Endodermal cell (in vitro differentiated cells): Measurements from ENCODE around the gene BTBD19. TPM values are rescaled to one million over a fixed set of nuclear protein-coding genes. Genes with fewer than 3 reads are reported as not detected.

Experiments used
- DNase-seq: peaks from one replicate; pipeline ENCODE4 v3.0.0-alpha.2; 2017
- H3K27ac ChIP-seq: 2 replicates; pipeline ENCODE4 v1.5.1; 2013; ENCODE audit warnings: mild to moderate bottlenecking, low read depth, low read length, moderate library complexity
- H3K27me3 ChIP-seq: 2 replicates; pipeline ENCODE4 v1.6.1; 2013; ENCODE audit warnings: mild to moderate bottlenecking, low read length, moderate library complexity; ENCODE audit not compliant: insufficient read depth, control insufficient read depth, poor library complexity, severe bottlenecking
- H3K36me3 ChIP-seq: 2 replicates; pipeline ENCODE4 v1.7.0; 2013; ENCODE audit warnings: mild to moderate bottlenecking, low read length, moderate library complexity; ENCODE audit not compliant: control insufficient read depth, insufficient read depth
- H3K4me1 ChIP-seq: one replicate; pipeline ENCODE4 v1.7.0; 2013; ENCODE audit warnings: low read length; ENCODE audit not compliant: control insufficient read depth, insufficient read depth
- H3K4me3 ChIP-seq: 2 replicates; pipeline ENCODE4 v1.5.1; 2013; ENCODE audit warnings: mild to moderate bottlenecking, low read length, moderate library complexity
- H3K9ac ChIP-seq: 2 replicates; pipeline ENCODE4 v1.6.1; 2013; ENCODE audit warnings: mild to moderate bottlenecking, low read length, moderate library complexity; ENCODE audit not compliant: poor library complexity, severe bottlenecking; ENCODE audit errors: extremely low read depth
- H3K9me3 ChIP-seq: 2 replicates; pipeline ENCODE4 v1.6.1; 2013; ENCODE audit warnings: mild to moderate bottlenecking, low read length, moderate library complexity; ENCODE audit not compliant: control insufficient read depth
- H3K27ac Mint-ChIP-seq: 2 replicates; pipeline ENCODE4 v1.8.0; 2020; ENCODE audit warnings: mixed read lengths
- H3K27me3 Mint-ChIP-seq: 2 replicates; pipeline ENCODE4 v1.8.0; 2021; ENCODE audit warnings: mild to moderate bottlenecking, mixed read lengths; ENCODE audit not compliant: insufficient read depth
- H3K36me3 Mint-ChIP-seq: 2 replicates; pipeline ENCODE4 v1.8.0; 2020; ENCODE audit warnings: low read depth, mixed read lengths
- H3K4me1 Mint-ChIP-seq: 2 replicates; pipeline ENCODE4 v1.8.0; 2020; ENCODE audit warnings: mixed read lengths
- H3K4me3 Mint-ChIP-seq: 2 replicates; pipeline ENCODE4 v1.8.0; 2020; ENCODE audit warnings: mild to moderate bottlenecking, moderate library complexity, mixed read lengths
- H3K9me3 Mint-ChIP-seq: 2 replicates; pipeline ENCODE4 v1.8.0; 2020; ENCODE audit warnings: mild to moderate bottlenecking, mixed read lengths
- CTCF ChIP-seq: fragments of 200-600 bp; sonication (generic); conservative IDR thresholded peaks from 2 replicates; pipeline ENCODE4 v1.5.0; 2021; ENCODE audit warnings: antibody characterized with exemption, mild to moderate bottlenecking
- WGBS, 2 experiments: methylation state at CpG; one replicate each; pipeline versions ENCODE4 v1.1.5 to v1.1.7; 2013; ENCODE audit warnings: missing lambda C conversion rate in 2 of 2, mixed read lengths in 1 of 2; ENCODE audit not compliant: insufficient coverage in 1 of 2, insufficient read length in 1 of 2; 5-methylcytosine and 5-hydroxymethylcytosine counted together
- total RNA-seq, 2 donors: library from RNA; stranded (reverse); fragmentation: NEBNext Ultra II Directional in 1 of 2; extraction: Animal tissue kit (Norgen Biotek cat#: 25700) in 1 of 2; gene quantifications; 2 replicates in 1 of 2; 3 replicates in 1 of 2; pipeline ENCODE4 v1.2.1, GENCODE V29; 2021

Gene BTBD19
- total RNA-seq, 2 donors from 2014 or later: 7.4 to 7.9 TPM

- DNase-seq: no peak
- peak overlapping the region; percentile 78 for H3K4me3 ChIP-seq
- H3K27ac ChIP-seq: peak overlapping the region; percentile 99
- peaks cover 5% of the 10 kb centered on the region for H3K27me3 Mint-ChIP-seq
- H3K4me3 Mint-ChIP-seq: peak overlapping the region; percentile 65
- no peaks in the 10 kb centered on the region for H3K36me3 ChIP-seq
- 59% methylated on average over 16 to 25 of the region's 25 CpGs for WGBS, 2 experiments
- no peaks in the 10 kb centered on the region for H3K36me3 Mint-ChIP-seq
- H3K9ac ChIP-seq: peak overlapping the region; percentile 99
- no peaks in the 10 kb centered on the region for H3K27me3 ChIP-seq
- H3K9me3 Mint-ChIP-seq: no peaks in the 10 kb centered on the region
- TF ChIP-seq CTCF: no peak
- H3K4me1 Mint-ChIP-seq: peaks cover 18% of the 10 kb centered on the region
- H3K27ac Mint-ChIP-seq: peak overlapping the region; percentile 100
- H3K9me3 ChIP-seq: no peaks in the 10 kb centered on the region
- H3K4me1 ChIP-seq: no peaks in the 10 kb centered on the region
Observed at GRCh38 chr1:44820328-44821239, 12.3 kb downstream of the BTBD19 start.

GRCh38 chr1:44821240-44821715 is 13.0 kb downstream of the BTBD19 start:
- peak; percentile 50 for DNase-seq
- H3K9me3 ChIP-seq: no peaks in the 10 kb centered on the region
- Mint-ChIP-seq H3K27me3 (peaks cover 5% of the 10 kb centered on the region), H3K4me1 (peaks cover 17% of the 10 kb centered on the region), H3K27ac (peak overlapping the region; percentile 100), H3K36me3 (no peaks in the 10 kb centered on the region), H3K4me3 (peak overlapping the region; percentile 65), H3K9me3 (no peaks in the 10 kb centered on the region)
- H3K27me3 ChIP-seq: no peaks in the 10 kb centered on the region
- TF ChIP-seq CTCF: no peak
- H3K9ac ChIP-seq: no peak overlapping the region
- H3K36me3 ChIP-seq: no peaks in the 10 kb centered on the region
- no peaks in the 10 kb centered on the region for H3K4me1 ChIP-seq
- H3K4me3 ChIP-seq: no peak overlapping the region
- 91 to 95% methylated on average over 7 to 9 of the region's 9 CpGs for WGBS, 2 experiments
- H3K27ac ChIP-seq: no peak overlapping the region

GRCh38 chr1:44822131-44822701 is 13.9 kb downstream of the BTBD19 start:
- Mint-ChIP-seq H3K4me1 (peaks cover 17% of the 10 kb centered on the region), H3K4me3 (no peak overlapping the region), H3K9me3 (no peaks in the 10 kb centered on the region), H3K36me3 (no peaks in the 10 kb centered on the region), H3K27ac (no peak overlapping the region), H3K27me3 (peaks cover 5% of the 10 kb centered on the region)
- Histone ChIP-seq H3K36me3 (no peaks in the 10 kb centered on the region), H3K27me3 (no peaks in the 10 kb centered on the region), H3K9ac (no peak overlapping the region), H3K4me3 (no peak overlapping the region), H3K27ac (no peak overlapping the region), H3K4me1 (no peaks in the 10 kb centered on the region), H3K9me3 (no peaks in the 10 kb centered on the region)
- peak; percentile 50 for DNase-seq
- WGBS, 2 experiments: 87 to 90% methylated on average over 2 to 6 of the region's 6 CpGs
- no peak for TF ChIP-seq CTCF
